ENCODE results near the gene JPT1.
"Not testable (repeated sequence)": the region's sequence is repeated elsewhere in the genome, so short reads cannot be mapped to it uniquely, and the experiment has no call there.

JPT1 gene

DNA sequence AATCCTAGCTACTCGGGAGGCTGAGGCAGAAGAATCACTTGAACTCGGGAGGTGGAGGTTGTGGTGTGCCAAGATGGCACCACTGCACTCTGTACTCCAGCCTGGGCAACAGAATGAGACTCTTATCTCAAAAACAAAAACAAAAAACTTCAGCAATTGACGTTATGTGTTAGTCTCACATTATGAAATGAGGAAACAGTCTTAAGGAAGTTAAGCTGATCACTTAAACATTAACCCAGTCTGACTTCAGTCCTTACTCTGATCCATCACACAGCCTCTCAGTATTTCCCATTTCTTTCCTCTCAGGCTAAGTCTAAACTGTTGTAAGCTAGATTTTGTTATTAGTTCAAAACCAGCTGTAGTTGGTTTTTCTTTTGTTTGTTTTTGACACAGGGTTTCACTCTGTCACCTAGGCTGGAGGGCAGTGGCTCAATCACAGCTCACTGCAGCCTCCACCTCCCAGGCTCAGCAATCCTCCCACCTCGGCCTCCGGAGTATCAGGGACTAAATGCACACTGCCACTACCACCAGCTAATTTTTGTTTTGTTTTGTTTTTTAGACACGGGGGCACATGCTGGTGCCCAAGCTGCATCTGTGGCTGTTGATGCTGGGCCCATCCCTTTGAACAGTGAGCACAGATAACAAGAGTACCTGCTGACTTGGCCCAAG lies 6.3 kb downstream of the JPT1 start:
- peak overlapping the region; percentile 85 for H3K27ac Mint-ChIP-seq
- H3K4me1 Mint-ChIP-seq (ENCODE audit: low read depth), result peaks cover 58% of the 10 kb centered on the region
- peaks cover 59% of the 10 kb centered on the region for H3K36me3 Mint-ChIP-seq (ENCODE audit: low read depth)
- H3K4me3 Mint-ChIP-seq, result peak overlapping the region; percentile 20
- no peaks in the 10 kb centered on the region for H3K27me3 Mint-ChIP-seq
- intact Hi-C loops (cut with micrococcal nuclease), result no loop called here
- no peaks in the 10 kb centered on the region for H3K9me3 Mint-ChIP-seq

DNA sequence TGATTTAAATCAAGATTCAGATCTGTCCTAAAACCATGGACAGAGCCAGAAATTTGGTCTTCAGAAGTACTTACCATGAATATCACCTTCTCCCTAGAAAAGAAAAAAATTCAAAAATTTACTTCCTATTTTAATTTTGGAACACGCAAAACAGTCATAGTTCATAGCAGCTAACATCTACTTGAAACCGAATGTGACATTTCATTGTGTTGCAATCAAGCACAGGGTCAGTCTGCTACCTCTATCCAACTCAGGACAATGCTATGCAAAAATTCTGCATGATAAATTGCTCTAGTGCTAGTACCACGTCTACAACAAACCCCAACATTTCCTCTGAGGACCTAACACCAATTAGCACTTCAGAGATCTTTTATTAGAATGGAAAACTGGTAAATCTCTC lies 7.7 kb downstream of the JPT1 start:
- peak overlapping the region; percentile 85 for H3K27ac Mint-ChIP-seq

DNA sequence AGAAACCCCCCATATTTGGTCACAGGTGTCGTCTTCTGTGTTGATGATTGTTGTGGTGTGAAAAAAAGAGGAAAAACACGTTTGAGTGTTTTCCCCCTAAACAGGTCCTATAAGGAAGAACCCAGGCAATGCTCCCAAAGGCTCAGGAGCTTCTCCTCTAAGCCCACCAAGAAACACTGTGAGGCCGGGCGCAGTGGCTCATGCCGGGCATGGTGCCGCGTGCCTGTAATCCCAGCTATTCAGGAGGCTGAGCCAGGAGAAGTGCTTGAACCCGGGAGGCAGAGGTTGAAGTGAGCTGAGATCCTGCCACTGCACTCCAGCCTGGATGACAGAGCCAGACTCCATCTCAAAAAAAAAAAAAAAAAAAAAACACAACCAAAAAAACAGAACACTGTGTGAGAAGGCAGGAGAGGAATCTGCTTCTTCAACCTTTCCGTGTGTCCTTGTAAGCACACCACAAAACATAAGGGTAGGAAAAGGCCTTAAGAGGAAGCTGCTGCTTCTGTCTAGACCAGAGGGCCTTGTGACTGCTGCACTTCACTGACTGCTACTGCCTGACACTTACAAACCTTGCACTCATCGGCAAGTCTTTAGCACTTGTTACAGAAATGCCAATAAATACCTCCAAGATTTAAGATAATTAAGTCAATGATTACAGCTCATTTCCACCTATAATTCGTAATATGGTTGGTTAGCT lies 9.3 kb downstream of the JPT1 start:
- no peaks in the 10 kb centered on the region for H3K27me3 Mint-ChIP-seq
- intact Hi-C loops (cut with micrococcal nuclease), result no loop called here
- peaks cover 85% of the 10 kb centered on the region for H3K36me3 Mint-ChIP-seq (ENCODE audit: low read depth)
- peaks cover 48% of the 10 kb centered on the region for H3K4me1 Mint-ChIP-seq (ENCODE audit: low read depth)
- H3K9me3 Mint-ChIP-seq, result no peaks in the 10 kb centered on the region
- peak overlapping the region; percentile 46 for H3K27ac Mint-ChIP-seq
- no peak overlapping the region for H3K4me3 Mint-ChIP-seq

More for the DNA sequence above, 7.7 kb downstream of the JPT1 start:
- Mint-ChIP-seq H3K4me3 (no peak overlapping the region), H3K36me3 (ENCODE audit: low read depth) (peaks cover 69% of the 10 kb centered on the region), H3K9me3 (no peaks in the 10 kb centered on the region), H3K4me1 (ENCODE audit: low read depth) (peaks cover 48% of the 10 kb centered on the region), H3K27me3 (no peaks in the 10 kb centered on the region)
- intact Hi-C loops (cut with micrococcal nuclease), result no loop called here

DNA sequence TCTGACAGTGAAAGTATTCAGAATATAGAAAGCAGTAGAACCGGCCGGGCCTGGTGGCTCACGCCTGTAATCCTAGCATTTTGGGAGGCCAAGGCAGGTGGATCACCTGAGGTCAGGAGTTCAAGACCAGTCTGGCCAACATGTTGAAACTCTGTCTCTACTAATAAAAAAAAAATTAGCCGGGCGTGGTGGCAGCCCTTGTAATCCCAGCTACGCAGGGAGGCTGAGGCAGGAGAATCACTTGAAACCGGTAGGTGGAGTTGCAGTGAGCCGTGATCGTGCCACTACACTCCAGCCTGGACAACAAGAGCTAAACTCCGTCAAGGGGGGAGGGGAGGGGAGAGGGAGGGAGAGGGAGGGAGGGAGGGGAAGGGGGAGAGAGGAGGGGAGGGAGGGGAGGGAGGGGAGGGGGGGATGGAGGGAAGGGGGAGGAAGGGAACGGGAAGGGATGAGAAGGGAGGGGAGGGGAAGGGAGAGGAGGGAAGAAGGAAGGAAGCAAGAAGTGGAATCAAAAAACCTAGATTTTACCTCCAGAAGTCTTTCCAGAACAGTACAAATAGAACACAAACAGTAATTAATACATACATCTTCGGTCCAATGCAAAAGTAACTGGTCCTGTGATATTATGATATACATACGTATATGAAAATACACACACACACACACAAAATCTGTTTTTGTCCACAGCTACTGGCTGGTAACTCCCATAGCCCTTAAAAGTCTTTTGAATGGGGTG lies 11.9 kb downstream of the JPT1 start:
- no peaks in the 10 kb centered on the region for H3K9me3 Mint-ChIP-seq
- H3K27me3 Mint-ChIP-seq, result no peaks in the 10 kb centered on the region
- no peak overlapping the region for H3K4me3 Mint-ChIP-seq
- no peak overlapping the region for H3K27ac Mint-ChIP-seq
- peaks cover 77% of the 10 kb centered on the region for H3K36me3 Mint-ChIP-seq (ENCODE audit: low read depth)
- peaks cover 26% of the 10 kb centered on the region for H3K4me1 Mint-ChIP-seq (ENCODE audit: low read depth)
- intact Hi-C loops (cut with micrococcal nuclease), result no loop called here

DNA sequence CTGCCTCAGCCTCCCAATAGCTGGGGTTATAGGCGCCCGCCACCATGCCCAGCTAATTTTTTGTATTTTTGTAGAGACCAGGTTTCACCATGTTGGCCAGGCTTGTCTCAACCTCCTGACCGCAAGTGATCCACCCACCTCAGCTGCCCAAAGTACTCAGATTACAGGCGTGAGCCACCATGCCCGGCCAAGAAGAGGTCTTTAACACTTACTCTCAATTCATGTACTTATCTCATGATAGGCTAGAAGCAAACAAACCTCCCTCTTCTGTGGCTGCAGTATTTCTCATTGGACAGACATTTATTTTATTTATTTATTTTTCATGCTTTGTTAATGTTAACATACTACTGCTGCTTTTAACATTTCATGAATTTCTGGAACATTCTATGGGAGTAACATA lies 15.8 kb downstream of the JPT1 start:
- Mint-ChIP-seq H3K9me3 (no peaks in the 10 kb centered on the region), H3K27ac (no peak overlapping the region), H3K4me1 (ENCODE audit: low read depth) (no peaks in the 10 kb centered on the region), H3K36me3 (ENCODE audit: low read depth) (peaks cover 65% of the 10 kb centered on the region), H3K27me3 (no peaks in the 10 kb centered on the region), H3K4me3 (no peak overlapping the region)
- intact Hi-C loops (cut with micrococcal nuclease), result no loop called here

DNA sequence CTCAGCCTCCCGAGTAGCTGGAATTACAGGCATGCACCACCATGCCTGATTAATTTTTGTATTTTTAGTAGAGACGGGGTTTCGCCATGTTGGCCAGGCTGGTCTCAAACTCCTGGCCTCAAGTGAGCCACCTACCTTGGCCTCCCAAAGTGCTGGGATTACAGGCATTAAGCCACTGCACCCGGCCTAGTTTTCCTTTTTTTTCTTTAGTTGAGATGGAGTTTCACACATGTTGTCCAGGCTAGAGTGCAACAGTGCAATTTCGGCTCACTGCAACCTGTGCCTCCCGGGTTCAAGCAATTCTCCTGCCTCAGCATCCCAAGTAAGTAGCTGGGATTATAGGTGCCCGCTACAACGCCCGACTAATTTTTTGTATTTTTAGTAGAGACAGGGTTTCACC lies 16.6 kb downstream of the JPT1 start:
- H3K4me3 Mint-ChIP-seq; H3K4me1 Mint-ChIP-seq (ENCODE audit: low read depth); H3K9me3 Mint-ChIP-seq; H3K27me3 Mint-ChIP-seq; H3K27ac Mint-ChIP-seq; intact Hi-C loops (cut with micrococcal nuclease): not testable (repeated sequence)
- peaks cover 58% of the 10 kb centered on the region for H3K36me3 Mint-ChIP-seq (ENCODE audit: low read depth)

DNA sequence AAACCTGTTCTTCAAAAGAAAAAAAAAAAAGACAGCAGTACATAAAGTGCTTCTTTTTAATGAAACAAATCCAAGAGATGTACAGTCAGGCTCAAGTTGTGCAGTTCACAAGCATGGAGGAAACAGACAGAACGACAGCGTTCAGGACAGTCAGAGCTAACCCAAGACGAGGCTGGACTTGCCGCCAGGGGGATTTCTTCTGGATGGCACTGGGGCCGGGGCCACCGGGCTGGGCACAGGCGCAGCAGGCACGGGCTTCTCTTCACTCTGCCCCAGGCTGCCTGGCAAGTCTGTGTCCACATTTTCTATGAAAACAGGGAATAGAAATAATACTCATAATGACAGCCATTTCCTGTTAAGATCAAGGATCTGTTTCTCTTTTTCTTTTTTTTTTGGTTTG lies 18.4 kb downstream of the JPT1 start:
- Mint-ChIP-seq H3K27me3 (no peaks in the 10 kb centered on the region), H3K9me3 (no peaks in the 10 kb centered on the region), H3K27ac (no peak overlapping the region), H3K4me1 (ENCODE audit: low read depth) (no peaks in the 10 kb centered on the region), H3K36me3 (ENCODE audit: low read depth) (peaks cover 46% of the 10 kb centered on the region), H3K4me3 (no peak overlapping the region)
- intact Hi-C loops (cut with micrococcal nuclease), result no loop called here

DNA sequence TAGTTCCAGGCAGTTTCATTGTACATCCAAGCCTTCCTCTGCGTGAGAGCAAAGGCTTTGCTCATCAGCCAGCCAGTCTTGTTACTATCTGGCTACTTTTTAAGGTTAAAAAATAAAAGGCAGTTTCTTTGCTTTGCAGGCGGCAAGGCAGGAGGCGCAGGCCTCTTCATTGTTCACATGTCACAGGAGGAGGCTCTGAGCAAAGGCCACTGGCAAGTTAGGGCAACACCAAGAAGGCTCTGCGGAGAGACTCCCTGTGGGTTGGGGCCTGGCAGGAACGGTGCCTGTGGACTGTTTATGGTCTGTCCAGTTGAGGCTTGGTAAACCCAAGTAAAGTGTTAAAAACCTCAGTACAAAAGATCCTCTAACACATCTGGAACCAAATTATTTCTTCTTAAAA lies 18.9 kb downstream of the JPT1 start:
- Mint-ChIP-seq H3K9me3 (no peaks in the 10 kb centered on the region), H3K27me3 (no peaks in the 10 kb centered on the region), H3K36me3 (ENCODE audit: low read depth) (peaks cover 46% of the 10 kb centered on the region), H3K4me1 (ENCODE audit: low read depth) (peaks cover 4% of the 10 kb centered on the region), H3K27ac (no peak overlapping the region), H3K4me3 (no peak overlapping the region)
- intact Hi-C loops (cut with micrococcal nuclease), result no loop called here

DNA sequence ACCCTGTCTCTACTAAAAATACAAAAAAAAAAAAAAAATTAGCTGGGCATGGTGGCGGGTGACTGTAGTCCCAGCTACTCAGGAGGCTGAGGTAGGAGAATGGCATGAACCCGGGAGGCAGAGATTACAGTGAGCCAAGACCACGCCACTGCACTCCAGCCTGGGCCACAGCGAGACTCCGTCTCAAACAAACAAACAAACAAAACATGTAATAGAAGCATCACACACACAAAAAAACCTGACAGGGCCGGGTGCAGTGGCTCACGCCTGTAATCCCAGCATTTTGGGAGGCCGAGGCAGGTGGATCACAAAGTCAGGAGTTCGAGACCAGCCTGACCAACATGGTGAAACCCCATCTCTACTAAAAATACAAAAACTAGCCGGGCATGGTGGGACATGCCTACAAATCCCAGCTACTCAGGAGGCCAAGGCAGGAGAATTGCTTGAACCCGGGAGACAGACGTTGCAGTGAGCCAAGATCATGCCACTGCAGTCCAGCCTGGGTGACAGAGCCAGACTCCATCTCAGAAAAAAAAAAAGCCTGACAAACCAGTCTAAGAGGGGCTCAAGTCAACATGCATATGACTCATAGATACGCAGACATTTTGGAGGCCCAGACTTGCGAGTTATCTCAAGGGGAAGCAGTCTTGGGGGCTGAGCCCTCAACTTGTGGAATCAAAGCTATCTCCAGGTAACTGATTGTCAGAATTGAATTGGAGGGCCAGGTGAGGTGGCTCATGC lies 20.5 kb downstream of the JPT1 start:
- H3K4me3 Mint-ChIP-seq; H3K9me3 Mint-ChIP-seq; intact Hi-C loops (cut with micrococcal nuclease); H3K27me3 Mint-ChIP-seq: not testable (repeated sequence)
- peaks cover 51% of the 10 kb centered on the region for H3K36me3 Mint-ChIP-seq (ENCODE audit: low read depth)
- H3K27ac Mint-ChIP-seq, result peak overlapping the region; percentile 25
- H3K4me1 Mint-ChIP-seq (ENCODE audit: low read depth), result peaks cover 20% of the 10 kb centered on the region

DNA sequence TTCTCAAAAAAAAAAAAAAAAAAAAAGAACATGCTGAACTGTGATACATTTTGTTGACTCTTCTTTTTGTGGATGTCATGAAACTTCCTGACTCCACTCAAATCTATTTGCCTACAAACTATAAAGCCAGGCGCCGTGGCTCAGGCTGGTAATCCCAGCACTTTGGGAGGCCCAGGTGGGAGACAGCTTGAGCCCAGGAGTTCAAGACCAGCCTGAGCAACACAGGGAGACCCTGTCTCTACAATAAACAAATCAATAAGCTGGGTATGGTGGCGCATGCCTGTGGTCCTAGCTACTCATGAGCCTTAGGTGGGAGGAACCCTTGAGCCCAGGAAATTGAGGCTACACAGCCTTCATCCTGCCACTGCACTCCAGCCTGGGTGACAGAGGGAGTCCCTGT lies 21.3 kb downstream of the JPT1 start:
- peak overlapping the region; percentile 25 for H3K27ac Mint-ChIP-seq
- intact Hi-C loops (cut with micrococcal nuclease), result no loop called here
- H3K36me3 Mint-ChIP-seq (ENCODE audit: low read depth), result peaks cover 58% of the 10 kb centered on the region
- no peaks in the 10 kb centered on the region for H3K27me3 Mint-ChIP-seq
- no peak overlapping the region for H3K4me3 Mint-ChIP-seq
- no peaks in the 10 kb centered on the region for H3K9me3 Mint-ChIP-seq
- H3K4me1 Mint-ChIP-seq (ENCODE audit: low read depth), result peaks cover 23% of the 10 kb centered on the region

DNA sequence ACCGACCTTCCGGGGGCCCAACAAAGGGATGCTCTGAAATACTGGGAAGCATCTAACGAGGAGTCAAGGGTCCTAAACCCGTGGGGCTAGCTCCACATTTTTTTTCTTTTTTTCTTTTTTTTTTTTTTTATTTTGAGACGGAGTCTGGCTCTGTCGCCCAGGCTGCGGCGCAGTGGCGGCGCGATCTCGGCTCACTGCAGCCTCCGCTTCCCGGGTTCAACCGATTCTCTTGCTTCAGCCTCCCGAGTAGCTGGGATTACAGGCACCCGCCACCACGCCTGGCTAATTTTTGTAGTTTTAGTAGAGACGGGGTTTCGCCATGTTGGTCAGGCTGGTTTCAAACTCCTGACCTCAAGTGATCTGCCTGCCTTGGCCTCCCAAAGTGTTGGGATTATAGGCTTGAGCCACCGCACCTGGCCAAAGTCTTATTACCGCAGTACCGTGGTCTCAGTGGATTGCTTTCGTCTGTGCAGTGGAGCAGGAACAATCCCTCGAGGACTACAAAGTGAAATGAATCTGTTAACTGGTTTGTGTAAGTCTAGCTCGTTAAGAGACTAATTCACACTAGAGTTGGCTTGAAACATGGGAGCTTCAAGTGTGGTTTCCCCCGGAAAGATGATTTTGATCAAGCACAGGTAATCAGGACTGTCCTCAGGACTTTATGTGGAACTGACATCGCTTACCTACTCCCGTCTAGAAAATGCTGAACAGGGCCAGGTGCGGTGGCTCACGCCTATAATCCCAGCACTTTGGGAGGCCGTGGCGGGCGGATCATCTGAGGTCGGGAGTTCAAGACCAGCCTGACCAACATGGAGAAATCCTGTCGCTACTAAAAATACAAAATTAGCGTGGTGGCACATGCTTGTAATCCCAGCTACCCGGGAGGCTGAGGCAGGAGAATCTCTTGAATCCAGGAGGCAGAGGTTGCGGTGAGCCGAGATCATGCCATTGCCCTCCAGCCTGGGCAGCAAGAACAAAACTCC lies 22.0 kb downstream of the JPT1 start:
- H3K9me3 Mint-ChIP-seq; intact Hi-C loops (cut with micrococcal nuclease); H3K27me3 Mint-ChIP-seq: not testable (repeated sequence)
- Mint-ChIP-seq H3K36me3 (ENCODE audit: low read depth) (peaks cover 60% of the 10 kb centered on the region), H3K4me3 (peak overlapping the region; percentile 85), H3K27ac (peak overlapping the region; percentile 85), H3K4me1 (ENCODE audit: low read depth) (peaks cover 23% of the 10 kb centered on the region)

DNA sequence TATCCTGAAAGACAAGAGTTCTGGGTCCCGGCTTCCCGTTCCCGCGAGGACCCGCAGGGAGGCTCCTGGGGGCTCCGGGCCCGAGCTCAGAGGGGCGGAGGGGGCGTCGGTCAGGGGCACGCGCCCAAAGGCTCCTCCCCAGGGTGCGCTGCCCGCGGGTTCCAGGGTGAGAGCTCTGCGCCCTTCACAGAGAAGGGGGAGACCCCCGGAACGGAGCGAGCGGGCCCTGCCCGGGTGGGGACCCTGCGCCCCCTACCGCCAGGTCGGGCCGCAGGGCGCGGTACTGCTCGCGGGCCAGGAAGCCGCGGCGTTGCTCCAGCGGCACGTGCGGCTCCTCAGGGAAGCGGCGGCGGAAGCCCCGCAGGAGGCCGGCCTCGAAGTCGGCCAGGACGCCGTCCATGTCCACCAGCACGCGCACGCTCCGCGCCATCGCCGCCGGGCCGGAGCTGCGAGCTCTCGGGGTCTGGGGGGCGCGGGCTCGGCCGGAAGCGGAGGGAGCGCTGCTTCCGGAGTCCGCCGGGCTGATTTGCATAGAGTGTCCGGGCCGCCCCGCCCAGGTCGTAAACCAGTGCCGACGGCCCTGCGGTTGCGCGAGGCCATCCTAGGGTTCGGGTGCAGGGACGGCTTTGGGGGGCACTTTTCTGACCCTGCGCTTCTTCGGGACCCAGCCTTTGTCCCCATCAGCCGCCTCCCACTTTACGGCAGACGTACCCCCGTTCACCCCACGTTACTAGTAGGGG lies 22.9 kb downstream of the JPT1 start, which contains the start of gene NT5C:
Gene NT5C, minus strand, starts transcription at position 465 of the 740 bp plus-strand sequence. Its CDS starts 35 bp downstream, at position 430.
- Mint-ChIP-seq H3K4me3 (peak within 1 kb of the TSS; percentile 85), H3K27me3 (no peaks in the 10 kb centered on the region), H3K9me3 (no peaks in the 10 kb centered on the region), H3K36me3 (ENCODE audit: low read depth) (peaks cover 60% of the 10 kb centered on the region), H3K4me1 (ENCODE audit: low read depth) (peaks cover 23% of the 10 kb centered on the region), H3K27ac (peak within 1 kb of the TSS; percentile 85)
- intact Hi-C loops (cut with micrococcal nuclease), result loop anchor here (2.0 kb wide), 1 partner anchor 17 kb away; no protein-coding TSS in a partner anchor
